Measurements from ENCODE around the gene FLT4.

Gene FLT4

DNA sequence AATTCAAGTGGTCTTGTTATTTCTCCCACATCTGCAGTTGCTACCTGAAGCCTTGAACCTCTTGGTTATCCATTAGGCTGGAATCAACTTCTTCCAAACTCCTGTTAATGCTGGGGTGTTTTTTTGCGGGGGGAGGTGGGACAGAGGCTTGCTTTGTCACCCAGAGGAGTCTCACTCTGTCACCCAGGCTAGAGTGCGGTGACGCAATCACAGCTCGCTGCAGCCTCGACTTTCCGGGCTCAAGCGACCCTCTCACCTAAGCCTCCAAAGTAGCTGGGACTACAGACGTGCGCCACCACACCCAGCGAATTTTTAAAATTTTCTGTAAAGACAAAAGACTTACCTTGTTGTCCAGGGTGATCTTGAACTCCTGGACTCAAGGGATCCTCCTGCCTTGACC is 62.5 kb downstream of the FLT4 start:
- no peak for DNase-seq

DNA sequence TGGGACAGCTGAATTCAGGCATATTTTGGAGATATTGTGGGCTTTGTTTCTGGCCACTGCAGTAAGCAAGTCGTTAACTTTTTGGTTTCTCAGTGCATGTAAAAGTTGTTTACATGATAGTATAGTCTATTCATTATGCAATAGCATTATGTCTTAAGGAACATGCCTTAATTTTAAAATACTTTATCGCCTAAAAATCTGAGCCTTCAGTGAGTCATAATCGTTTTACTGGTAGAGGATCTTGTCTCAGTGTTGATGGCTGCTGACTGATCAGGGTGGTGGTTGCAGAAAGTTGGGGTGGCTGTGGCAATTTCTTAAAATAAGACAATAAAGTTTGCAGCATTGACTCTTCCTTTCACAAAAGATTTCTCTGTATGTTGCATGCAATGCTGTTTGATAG is 63.2 kb downstream of the FLT4 start:
- DNase-seq: no peak

DNA sequence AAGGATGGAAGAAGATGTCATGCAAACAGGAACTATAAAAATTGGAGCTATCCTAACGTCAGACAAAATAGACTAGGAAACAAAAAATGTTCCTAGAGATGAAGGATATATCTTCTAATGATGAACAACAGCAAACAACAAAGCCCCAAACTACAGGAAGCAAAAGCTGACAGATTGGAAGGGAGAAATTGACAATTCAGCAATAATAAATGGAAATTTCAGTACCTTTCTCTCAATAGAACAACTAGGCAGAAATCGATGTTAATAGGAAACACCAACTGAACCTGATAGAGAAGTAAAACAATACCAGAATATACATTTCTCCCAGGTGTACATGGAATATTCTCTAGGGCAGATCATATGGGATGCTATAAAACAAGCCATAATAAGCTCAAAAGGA is 65.7 kb downstream of the FLT4 start:
- DNase-seq: no peak

DNA sequence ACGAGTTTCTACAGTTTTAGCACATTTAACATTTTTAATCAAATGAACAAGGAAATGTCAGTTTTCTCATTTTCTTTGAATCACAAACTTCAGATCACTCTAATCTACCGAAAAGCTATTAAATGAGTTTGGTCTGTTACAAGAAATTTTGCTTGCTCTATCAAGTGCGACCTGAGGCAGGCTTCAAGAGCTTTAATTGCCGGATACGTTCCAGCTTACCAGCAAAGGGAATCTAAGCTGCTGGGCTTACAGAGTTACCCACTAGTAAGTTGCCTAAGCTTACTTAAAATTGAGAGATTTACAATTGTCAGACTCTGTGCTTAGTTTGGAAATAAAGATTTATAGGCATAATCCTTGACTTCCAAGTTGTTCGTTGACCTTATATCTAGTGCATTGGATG is 68.7 kb downstream of the FLT4 start:
- DNase-seq: no peak

DNA sequence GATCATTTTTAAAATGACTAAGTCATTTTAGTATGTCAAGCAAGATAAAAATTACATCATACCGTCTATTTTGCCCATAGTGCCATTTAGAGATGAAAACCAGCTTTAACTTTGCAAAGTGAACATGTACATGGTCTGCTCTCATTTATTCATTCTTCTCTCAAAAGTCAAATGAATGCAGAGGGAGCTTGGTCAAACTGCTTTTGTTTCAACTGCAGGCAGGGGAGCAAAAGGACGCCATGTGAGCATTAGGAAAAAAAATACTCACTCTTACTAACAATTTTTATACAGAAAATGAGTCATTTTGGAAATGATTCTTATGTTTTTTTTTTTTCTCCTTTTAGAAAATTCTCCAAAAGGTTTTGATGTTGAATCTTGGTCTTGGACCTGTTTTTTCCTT is 73.8 kb downstream of the FLT4 start:
- DNase-seq: no peak

DNA sequence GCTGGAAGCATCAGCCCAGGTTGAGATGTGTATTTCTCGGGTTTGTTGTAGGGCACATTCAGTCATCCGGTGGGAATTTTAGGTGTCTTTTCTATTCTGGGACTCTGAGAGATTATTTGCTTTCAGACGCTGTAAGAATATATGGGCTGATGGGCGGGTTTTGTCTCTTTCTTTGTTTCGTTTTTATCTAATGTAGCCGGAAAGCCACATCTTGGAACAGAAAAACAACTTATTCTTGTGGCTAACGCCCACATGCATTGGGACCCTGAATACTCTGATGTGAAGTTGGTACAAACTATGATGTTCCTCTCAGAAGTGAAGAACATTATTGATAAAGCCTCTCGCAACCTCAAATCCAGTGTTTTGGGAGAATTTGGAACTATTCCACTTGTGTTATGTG is 80.5 kb downstream of the FLT4 start:
- no peak for DNase-seq

DNA sequence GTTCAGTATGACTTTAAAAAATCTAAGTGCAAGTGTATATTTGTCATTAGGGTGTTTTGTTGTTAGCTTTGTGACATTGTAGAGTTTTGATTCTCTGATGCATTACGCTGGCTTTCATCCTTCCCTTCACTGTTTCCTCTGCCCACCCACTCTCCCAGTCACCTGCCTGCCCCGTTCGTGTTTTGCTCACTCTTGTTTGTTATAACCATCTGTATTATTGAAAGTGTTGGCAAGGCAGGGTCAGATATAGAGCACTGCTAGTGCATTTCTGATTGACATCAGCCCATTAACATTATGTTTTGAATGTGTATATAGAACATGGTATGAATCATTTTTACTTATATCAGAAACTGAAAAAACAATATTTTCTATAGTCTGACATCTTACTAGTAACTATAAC is 85.4 kb downstream of the FLT4 start:
- DNase-seq: no peak

DNA sequence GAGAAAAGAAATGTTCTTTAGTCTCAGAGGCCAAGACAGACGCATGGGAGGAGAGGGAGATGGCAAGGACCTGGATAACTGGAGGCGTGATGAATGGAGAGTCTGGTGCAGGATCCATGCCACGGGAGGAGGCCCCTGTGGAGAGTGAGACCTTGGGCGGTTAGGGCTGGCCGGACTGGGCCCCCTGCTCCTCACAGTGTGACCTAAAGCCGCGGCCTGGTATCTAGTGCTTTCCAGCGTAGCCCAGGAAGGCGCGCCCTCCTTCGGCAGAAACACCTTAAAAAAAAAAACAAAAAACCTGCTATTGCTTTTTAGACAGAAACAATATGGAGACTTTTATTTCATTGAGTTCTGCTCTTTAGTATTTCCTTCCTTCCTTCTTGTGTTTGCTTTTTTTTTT is 91.2 kb downstream of the FLT4 start:
- DNase-seq: no peak

DNA sequence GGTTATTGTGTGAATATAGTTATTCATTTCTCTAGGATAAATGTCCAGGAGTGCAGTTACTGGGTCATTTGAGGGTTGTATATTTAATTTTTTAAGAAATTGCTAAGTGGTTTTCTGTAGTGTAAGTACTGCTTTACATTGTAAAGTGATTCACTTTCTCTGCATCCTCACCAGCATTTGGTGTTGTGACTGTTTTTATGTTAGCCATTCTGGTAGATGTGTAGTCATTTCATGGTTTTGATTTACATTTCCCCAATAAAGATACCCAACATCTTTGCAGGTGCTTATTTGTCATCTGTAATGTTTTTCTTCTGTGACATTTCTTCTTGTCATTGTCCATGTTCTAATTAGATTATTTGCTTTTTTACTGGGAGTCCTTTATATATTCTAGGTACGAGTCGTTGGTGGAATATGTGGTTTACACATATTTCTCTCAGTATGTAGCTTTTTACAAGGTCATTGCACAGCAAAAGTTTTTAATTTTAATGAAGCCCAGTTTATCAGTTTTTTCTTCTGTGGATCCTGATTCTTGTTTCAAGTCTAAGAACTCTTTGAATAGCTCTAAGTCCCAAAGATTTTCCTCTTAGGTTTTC is 92.1 kb downstream of the FLT4 start:
- DNase-seq: no peak

DNA sequence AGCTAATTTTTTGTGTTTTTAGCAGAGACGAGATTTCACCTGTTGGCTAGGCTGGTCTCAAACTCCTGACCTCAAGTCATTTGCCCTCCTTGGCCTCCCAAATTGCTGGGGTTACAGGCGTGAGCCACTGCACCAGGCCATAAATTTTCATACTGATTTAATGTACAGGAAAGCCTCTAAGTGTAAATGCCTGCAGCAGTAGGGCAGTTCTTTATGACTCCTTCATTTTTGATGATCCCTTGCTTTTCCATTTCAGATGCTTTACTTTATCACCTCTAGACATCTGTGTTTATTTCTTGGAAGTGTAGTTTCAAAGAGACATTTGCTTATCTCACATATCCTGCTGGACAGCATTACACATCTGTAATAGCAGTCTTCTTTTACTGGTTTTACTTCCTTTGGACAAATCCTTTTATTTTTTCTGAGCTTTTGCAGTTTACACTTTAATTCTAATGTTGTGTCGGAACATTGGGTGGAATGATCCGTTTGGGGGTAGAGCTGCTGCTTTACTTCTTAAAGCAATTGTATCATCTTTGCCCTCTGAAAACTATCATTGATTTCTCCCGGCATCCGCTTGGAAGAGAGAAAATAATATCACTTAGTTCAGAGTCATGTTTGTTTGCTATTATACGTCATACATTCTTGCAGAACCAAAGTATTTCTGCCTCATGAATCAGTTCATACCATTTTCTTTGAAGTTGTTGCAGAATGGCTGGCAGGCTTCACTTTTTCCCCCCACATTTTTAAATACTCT is 94.1 kb downstream of the FLT4 start:
- no peak for DNase-seq

DNA sequence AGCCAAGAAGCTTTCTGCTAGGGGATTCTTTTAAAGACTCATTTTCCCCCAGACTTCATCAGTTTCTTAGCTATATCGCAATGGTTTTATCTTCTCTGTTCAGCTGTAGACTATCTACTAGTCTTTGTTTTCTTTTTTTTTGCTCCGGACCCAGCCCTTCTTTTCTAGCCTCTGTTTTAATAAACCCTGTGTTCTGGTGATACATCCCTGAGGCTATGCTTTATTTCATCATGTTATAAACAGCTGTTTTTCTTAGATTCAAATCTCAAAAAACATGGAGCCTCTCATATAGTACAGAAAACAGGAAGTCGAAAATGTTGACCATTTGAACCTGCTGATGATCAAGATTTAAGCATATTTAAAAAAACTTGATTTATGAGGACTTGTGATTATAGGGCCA is 95.9 kb downstream of the FLT4 start:
- no peak for DNase-seq
